GM23338 (cell line): ENCODE data around the gene ZNF324. TPM values are rescaled to one million over a fixed set of nuclear protein-coding genes. Genes with fewer than 3 reads are reported as not detected.

ENCODE experiments used
- ATAC-seq: fragments of 200-7000 bp; cut with Tn5 transposase; 3 replicates; pipeline ENCODE4 v1.9.1; 2020
- DNase-seq: peaks from one replicate; pipeline ENCODE4 v3.0.0-alpha.2; 2015; ENCODE audit warnings: low spot score
- H2AFZ ChIP-seq: fragments of 200-600 bp; sonication (generic); 2 replicates; pipeline ENCODE4 v1.8.0; 2016; ENCODE audit warnings: antibody characterized with exemption, mild to moderate bottlenecking, moderate library complexity
- H3F3A ChIP-seq: fragments of 200-600 bp; sonication (generic); replicated peaks from 2 replicates; pipeline ENCODE4 v1.8.0; 2017; ENCODE audit warnings: antibody characterized with exemption, mixed run types, low read depth
- H3K27ac ChIP-seq: fragments of 200-600 bp; sonication (generic); 2 replicates; pipeline ENCODE4 v1.6.1; 2016; ENCODE audit warnings: low read depth
- H3K27me3 ChIP-seq: fragments of 200-600 bp; sonication (generic); 2 replicates; pipeline ENCODE4 v1.8.0; 2016; ENCODE audit warnings: mild to moderate bottlenecking, mixed run types, moderate library complexity; ENCODE audit not compliant: insufficient read depth
- H3K36me3 ChIP-seq: fragments of 200-600 bp; sonication (generic); 2 replicates; pipeline ENCODE4 v1.8.0; 2016; ENCODE audit warnings: mild to moderate bottlenecking; ENCODE audit not compliant: insufficient read depth
- H3K4me1 ChIP-seq: fragments of 200-600 bp; sonication (generic); 2 replicates; pipeline ENCODE4 v1.8.0; 2016; ENCODE audit warnings: mild to moderate bottlenecking, moderate library complexity; ENCODE audit not compliant: insufficient read depth
- H3K4me2 ChIP-seq: fragments of 200-600 bp; sonication (generic); 2 replicates; pipeline ENCODE4 v1.7.1; 2017; ENCODE audit warnings: mixed run types
- H3K4me3 ChIP-seq: fragments of 200-600 bp; sonication (generic); 2 replicates; pipeline ENCODE4 v1.6.1; 2016; ENCODE audit warnings: mixed run types
- H3K79me2 ChIP-seq: fragments of 200-600 bp; sonication (generic); replicated peaks from 2 replicates; pipeline ENCODE4 v1.8.0; 2017; ENCODE audit warnings: mild to moderate bottlenecking; ENCODE audit not compliant: insufficient read depth
- H3K9me2 ChIP-seq: fragments of 200-600 bp; sonication (generic); 2 replicates; pipeline ENCODE4 v1.8.0; 2017; ENCODE audit not compliant: insufficient read depth
- H4K20me1 ChIP-seq: fragments of 200-600 bp; sonication (generic); replicated peaks from 2 replicates; pipeline ENCODE4 v1.8.0; 2017; ENCODE audit warnings: mild to moderate bottlenecking; ENCODE audit not compliant: insufficient read depth
- H3K27ac Mint-ChIP-seq: 2 replicates; pipeline ENCODE4 v1.8.0; 2020; ENCODE audit warnings: inconsistent platforms, mild to moderate bottlenecking, moderate library complexity, mixed read lengths
- H3K27me3 Mint-ChIP-seq: 3 replicates; pipeline ENCODE4 v1.8.0; 2022; ENCODE audit warnings: low read depth, mild to moderate bottlenecking, moderate library complexity, mixed read lengths, inconsistent platforms; ENCODE audit not compliant: insufficient read depth, poor library complexity
- H3K36me3 Mint-ChIP-seq: 3 replicates; pipeline ENCODE4 v1.8.0; 2021; ENCODE audit warnings: low read depth, mild to moderate bottlenecking, inconsistent platforms, moderate library complexity, mixed read lengths
- H3K4me1 Mint-ChIP-seq: 3 replicates; pipeline ENCODE4 v1.8.0; 2020; ENCODE audit warnings: mild to moderate bottlenecking, inconsistent platforms, mixed read lengths
- H3K4me3 Mint-ChIP-seq: 3 replicates; pipeline ENCODE4 v1.8.0; 2021; ENCODE audit warnings: moderate library complexity, mild to moderate bottlenecking, inconsistent platforms, mixed read lengths
- H3K9me3 Mint-ChIP-seq: 3 replicates; pipeline ENCODE4 v1.8.0; 2020; ENCODE audit warnings: moderate library complexity, mild to moderate bottlenecking, inconsistent platforms, mixed read lengths
- CREB1 ChIP-seq: fragments of 250-450 bp; sonication (Bioruptor Pico); IDR thresholded peaks from 2 replicates; pipeline ENCODE4 v1.5.0; 2020; ENCODE audit warnings: low read depth, mild to moderate bottlenecking, moderate library complexity
- CTCF ChIP-seq, 2 experiments: fragments of 200-600 bp in 1 of 2; sonication (generic) in 1 of 2; conservative IDR thresholded peaks; 2 replicates each; pipeline versions ENCODE4 v1.5.1 to v1.6.1; 2016 to 2017; ENCODE audit warnings: antibody characterized with exemption in 2 of 2, low read depth in 2 of 2, mild to moderate bottlenecking in 2 of 2, moderate library complexity in 1 of 2
- POLR2AphosphoS5 ChIP-seq: IDR thresholded peaks from 2 replicates; pipeline ENCODE4 v1.6.1; 2016; ENCODE audit warnings: antibody characterized with exemption, low read depth
- ZNF114 ChIP-seq: fragments of 250-450 bp; sonication (Bioruptor Pico); IDR thresholded peaks from 2 replicates; pipeline ENCODE4 v1.5.0; 2020; ENCODE audit warnings: mild to moderate bottlenecking, moderate library complexity
- ZNF331 ChIP-seq: fragments of 250-450 bp; sonication (Bioruptor Pico); IDR thresholded peaks from 2 replicates; pipeline ENCODE4 v1.5.0; 2020; ENCODE audit warnings: low read depth, mild to moderate bottlenecking, moderate library complexity
- ZNF462 ChIP-seq: fragments of 250-450 bp; sonication (Bioruptor Pico); IDR thresholded peaks from 2 replicates; pipeline ENCODE4 v1.5.0; 2020; ENCODE audit warnings: mild to moderate bottlenecking, moderate library complexity
- polyA plus RNA-seq: library from polyadenylated mRNA; unstranded; fragments of >200 nt; fragmentation: Nextera tagmentation; extraction: Ambion mirVana; gene quantifications from 2 replicates; pipeline ENCODE4 v1.2.1, GENCODE V29; 2016
- total RNA-seq: library from RNA; depleted of rRNA; stranded (reverse); fragments of >200 nt; shearing (Covaris generic); gene quantifications from 2 replicates; pipeline ENCODE4 v1.2.3, GENCODE V29; 2014

The ZNF324 gene
- total and polyA plus RNA-seq, 2 experiments from 2014 or later: 3.9 to 15.0 TPM

GRCh38 chr19:58518256-58519086 lies 51.6 kb downstream of the ZNF324 start:
- Histone ChIP-seq H3K79me2 (peaks cover 11% of the 10 kb centered on the region; the same call in 1 of the 2 replicates), H3K27me3 (no peaks in the 10 kb centered on the region), H3F3A (peaks cover 31% of the 10 kb centered on the region), H3K36me3 (no peaks in the 10 kb centered on the region), H3K4me1 (peaks cover 36% of the 10 kb centered on the region), H3K4me2 (peak overlapping the region; percentile 85), H4K20me1 (no peaks in the 10 kb centered on the region), H2AFZ (peak overlapping the region; percentile 88; the same call in 1 of the 2 replicates), H3K9me2 (no peaks in the 10 kb centered on the region), H3K27ac (peak overlapping the region; percentile 97), H3K4me3 (peak overlapping the region; percentile 94)
- Mint-ChIP-seq H3K27me3 (peaks cover 39% of the 10 kb centered on the region), H3K4me1 (peaks cover 49% of the 10 kb centered on the region), H3K9me3 (no peaks in the 10 kb centered on the region; the same call in 2 of the 3 replicates), H3K4me3 (peak overlapping the region; percentile 86), H3K36me3 (peaks cover 20% of the 10 kb centered on the region), H3K27ac (peak overlapping the region; percentile 98)
- ATAC-seq (no peak), DNase-seq (no peak)
- no peak for TF ChIP-seq CTCF (conservative IDR thresholded peaks at IDR 0.05; ENCODE audit: low read depth in 2 of 2)
- TF ChIP-seq POLR2AphosphoS5: no peak
- no peak for TF ChIP-seq ZNF331 (CRISPR knock-in tag)

- Histone ChIP-seq H3K27ac (peak overlapping the region; percentile 97), H3F3A (peaks cover 31% of the 10 kb centered on the region), H3K36me3 (no peaks in the 10 kb centered on the region), H3K27me3 (no peaks in the 10 kb centered on the region), H3K79me2 (peaks cover 11% of the 10 kb centered on the region; the same call in 1 of the 2 replicates), H3K4me3 (peak overlapping the region; percentile 94), H2AFZ (peak overlapping the region; percentile 88; the same call in 1 of the 2 replicates), H3K4me2 (peak overlapping the region; percentile 85), H3K9me2 (no peaks in the 10 kb centered on the region), H4K20me1 (no peaks in the 10 kb centered on the region), H3K4me1 (peaks cover 36% of the 10 kb centered on the region)
- no peak for TF ChIP-seq CREB1 (CRISPR knock-in tag)
- no peak for TF ChIP-seq ZNF114 (CRISPR knock-in tag)
- no peak for TF ChIP-seq ZNF462 (CRISPR knock-in tag)
- peak; percentile 27; the same call in 1 of the 2 replicates for TF ChIP-seq POLR2AphosphoS5
- TF ChIP-seq CTCF (conservative IDR thresholded peaks at IDR 0.05; ENCODE audit: low read depth in 2 of 2): peak; percentile 56 to 78
- no peaks in the 10 kb centered on the region; the same call in 2 of the 3 replicates for H3K9me3 Mint-ChIP-seq
- H3K27ac Mint-ChIP-seq: peak overlapping the region; percentile 98
- peak overlapping the region; percentile 86 for H3K4me3 Mint-ChIP-seq
- peaks cover 39% of the 10 kb centered on the region for H3K27me3 Mint-ChIP-seq
- peak; percentile 92 for DNase-seq
- peak; percentile 49 for ATAC-seq
- peaks cover 49% of the 10 kb centered on the region for H3K4me1 Mint-ChIP-seq
- peaks cover 20% of the 10 kb centered on the region for H3K36me3 Mint-ChIP-seq
These were observed 52.1 kb downstream of the ZNF324 start for GRCh38 chr19:58519087-58519354.
